GM18909 (cell line): Measurements from ENCODE around the gene WNT6.
A peak's percentile ranks its signal among the peaks of the same experiment; 100 is the strongest.

Experiments
- ATAC-seq: cut with Tn5 transposase; IDR thresholded peaks from one replicate; pipeline ENCODE4 v1.9.1; 2021; ENCODE audit warnings: mild to moderate bottlenecking; ENCODE audit not compliant: unreplicated experiment, poor library complexity

The WNT6 gene

GRCh38 chr2:218875692-218876246 lies 16.2 kb downstream of the WNT6 start:
- ATAC-seq = no peak

- no peak for ATAC-seq
Observed at GRCh38 chr2:218876562-218877219, 17.1 kb downstream of the WNT6 start.

DNA sequence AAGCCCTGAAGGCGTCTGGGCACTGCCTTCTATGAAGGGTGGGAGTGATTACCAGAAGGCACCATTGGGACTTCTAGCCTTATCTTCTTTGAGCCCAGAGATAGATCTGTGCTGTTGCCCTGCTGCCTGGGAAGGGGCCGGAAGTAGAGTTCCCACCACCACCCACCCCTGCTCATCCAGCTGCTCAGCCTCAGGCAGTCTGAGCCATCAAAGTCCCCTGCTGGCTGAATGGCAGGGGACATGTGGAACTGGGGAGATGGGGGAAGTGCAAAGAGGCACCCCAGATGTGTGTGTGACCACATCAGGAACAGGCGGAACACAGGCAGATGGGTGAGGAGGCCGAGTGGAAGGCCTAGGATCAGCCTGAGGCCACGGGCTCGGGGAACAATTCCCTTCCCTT lies 17.7 kb downstream of the WNT6 start:
- no peak for ATAC-seq

- no peak for ATAC-seq
Observed at GRCh38 chr2:218877891-218878290, 18.3 kb downstream of the WNT6 start.

DNA sequence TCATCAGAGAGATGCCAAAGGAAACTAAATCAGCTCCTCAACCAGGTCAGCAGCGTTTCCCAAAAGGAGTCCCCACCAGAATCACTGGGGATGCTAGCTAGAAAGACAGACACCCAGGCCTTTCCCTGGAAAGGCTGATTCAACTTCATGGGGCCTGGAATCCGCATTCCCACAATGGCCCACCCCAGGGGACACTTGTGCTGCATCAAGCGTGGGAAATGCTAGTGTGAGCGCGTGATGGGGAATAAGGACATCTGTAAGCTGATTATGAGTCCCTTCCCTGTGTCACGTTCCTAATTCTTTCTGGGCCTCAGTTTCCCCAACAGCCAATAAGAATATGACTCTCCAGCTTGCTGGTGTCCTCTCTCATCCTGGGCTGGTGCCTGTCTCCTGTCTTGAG lies 18.9 kb downstream of the WNT6 start:
- ATAC-seq = no peak

DNA sequence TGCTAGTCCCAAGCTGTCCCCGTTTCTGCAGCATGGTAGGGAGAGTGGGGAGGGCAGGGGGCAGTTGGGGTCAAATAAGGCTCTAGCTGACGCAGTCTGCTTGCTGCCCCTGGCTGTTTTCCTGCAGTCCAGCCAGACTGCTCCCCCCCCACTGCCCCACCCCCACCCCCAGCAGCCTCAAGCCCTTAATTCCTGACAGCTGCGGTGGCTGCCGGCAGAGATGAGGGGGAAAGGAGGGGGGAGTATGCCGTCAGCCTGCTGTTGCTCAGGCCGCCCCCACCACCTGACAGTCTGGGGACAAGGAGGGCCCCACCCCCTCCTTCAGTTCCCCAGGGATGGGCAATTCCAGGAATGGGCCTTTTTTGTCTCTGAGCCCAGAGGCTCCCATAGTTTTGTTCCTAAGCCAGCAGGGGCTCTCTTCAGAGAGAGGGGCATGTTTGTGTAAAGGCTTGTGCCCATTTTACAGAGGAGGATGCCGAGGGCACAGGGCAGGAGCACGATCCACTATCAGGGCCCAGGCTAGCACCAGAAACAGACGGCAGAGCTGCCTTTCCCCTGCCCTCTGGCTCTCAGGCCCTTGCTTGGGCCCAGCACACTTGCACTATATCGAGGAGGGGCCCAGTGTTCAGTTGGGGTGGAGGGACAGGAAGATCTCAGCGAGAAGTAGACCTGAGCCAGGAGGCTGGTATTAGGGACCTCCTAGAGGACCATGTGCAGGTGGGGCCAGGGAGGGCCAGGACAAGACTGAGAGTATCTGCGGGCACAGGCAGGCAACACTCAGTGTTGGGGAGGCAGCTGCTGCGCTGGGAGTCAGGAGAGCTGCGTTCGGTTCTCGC lies 19.5 kb downstream of the WNT6 start:
- no peak for ATAC-seq

GRCh38 chr2:218879776-218880101 lies 20.1 kb downstream of the WNT6 start:
- no peak for ATAC-seq

GRCh38 chr2:218880102-218880858 lies 20.7 kb downstream of the WNT6 start, which contains the start of gene WNT10A:
WNT10A (plus strand) TSS chr2:218880852; CDS start chr2:218880996, 144 bp downstream.
- ATAC-seq = peak; percentile 76

- no peak for ATAC-seq
Observed at GRCh38 chr2:218880859-218881594, 21.4 kb downstream of the WNT6 start.

- no peak for ATAC-seq
Observed at GRCh38 chr2:218881744-218882460, 22.3 kb downstream of the WNT6 start.

DNA sequence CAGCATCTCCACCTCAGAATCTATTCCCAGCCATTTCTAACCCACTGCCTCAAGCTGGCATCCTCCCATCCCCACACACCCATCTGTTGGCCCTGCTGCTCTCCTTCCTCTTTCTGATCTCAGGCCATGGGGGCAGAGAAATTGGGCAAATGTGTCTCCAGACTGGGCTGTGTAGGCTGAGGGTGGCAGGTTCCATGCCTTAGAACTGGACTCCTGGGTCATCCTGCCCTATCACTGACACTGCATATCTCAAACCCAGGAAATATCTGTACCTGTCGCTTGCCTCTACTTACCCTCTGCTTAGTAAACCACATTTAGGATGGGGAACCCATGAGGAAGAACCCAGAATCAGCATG lies 22.8 kb downstream of the WNT6 start:
- no peak for ATAC-seq

- no peak for ATAC-seq
Observed at GRCh38 chr2:218882866-218883366, 23.3 kb downstream of the WNT6 start.

DNA sequence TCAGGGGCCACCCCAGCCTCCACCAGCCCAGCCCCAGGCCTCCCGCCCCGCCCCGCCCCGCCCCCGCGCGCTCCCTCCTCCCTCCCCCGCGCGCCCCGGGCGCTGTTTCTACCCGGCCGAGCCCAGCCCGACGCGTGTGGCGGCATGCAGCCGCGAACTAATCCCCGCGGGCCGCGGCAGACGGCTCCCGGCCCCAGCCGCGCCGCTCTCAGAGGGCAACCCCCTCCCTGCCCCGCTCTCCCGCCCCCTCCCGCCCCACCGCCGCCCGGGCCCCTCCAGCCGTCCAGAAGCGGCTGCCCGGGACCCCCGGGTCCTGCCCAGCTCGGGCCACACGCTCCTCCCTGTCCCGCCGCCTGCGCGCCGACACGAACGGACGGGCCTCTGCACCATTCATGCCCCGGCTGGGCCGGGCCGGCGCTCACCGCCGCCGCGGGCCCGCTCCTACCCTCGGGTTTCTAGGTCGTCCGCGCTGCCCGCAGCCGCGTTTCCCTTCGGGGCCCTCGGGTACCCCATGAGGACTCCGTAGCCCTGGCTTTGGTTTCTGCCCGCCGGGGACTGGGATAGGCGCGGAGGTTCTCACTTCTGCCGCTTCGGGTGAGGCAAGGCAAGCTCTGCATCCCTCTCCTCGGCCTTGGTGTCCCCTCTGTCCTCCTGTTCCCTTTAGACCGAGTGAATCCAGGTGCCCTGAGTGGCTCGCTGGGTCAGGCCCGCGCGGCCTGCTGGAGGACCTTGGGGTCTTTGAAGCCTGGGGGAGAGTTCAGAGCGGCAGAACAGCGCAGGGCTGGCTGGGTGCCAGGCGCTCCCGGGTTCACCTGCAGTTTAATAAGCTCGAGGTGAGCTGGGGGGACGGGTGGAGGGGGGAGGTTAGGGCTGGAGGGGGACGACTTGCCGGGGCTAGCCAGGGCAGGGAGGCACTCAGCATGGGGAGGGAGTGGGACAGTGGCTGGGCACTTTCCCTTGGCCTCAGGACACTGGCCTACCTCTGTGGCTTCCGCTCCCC lies 24.2 kb downstream of the WNT6 start:
- ATAC-seq = no peak

DNA sequence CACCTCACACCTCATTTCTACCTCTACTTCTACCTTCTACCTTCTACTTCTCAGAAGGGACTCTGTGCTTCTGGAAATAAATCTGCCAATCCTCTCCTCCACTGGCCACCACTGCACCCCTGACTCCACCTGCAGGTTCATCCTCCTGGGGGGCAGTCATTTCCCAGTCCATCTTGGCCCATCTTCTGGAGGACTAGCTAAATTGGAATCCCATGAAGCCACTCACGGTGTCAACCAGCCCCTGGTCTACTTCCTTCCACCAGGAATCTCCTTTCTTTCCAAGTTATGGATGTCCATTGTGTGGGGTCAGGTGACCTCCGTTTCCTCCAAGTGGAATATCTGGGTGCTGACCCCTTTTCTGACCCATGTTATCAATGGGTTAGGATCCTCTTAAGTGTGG lies 24.9 kb downstream of the WNT6 start:
- no peak for ATAC-seq

GRCh38 chr2:218885981-218886947 lies 26.7 kb downstream of the WNT6 start:
- peak; percentile 67 for ATAC-seq

- no peak for ATAC-seq
Observed at GRCh38 chr2:218887079-218887478, 27.5 kb downstream of the WNT6 start.

DNA sequence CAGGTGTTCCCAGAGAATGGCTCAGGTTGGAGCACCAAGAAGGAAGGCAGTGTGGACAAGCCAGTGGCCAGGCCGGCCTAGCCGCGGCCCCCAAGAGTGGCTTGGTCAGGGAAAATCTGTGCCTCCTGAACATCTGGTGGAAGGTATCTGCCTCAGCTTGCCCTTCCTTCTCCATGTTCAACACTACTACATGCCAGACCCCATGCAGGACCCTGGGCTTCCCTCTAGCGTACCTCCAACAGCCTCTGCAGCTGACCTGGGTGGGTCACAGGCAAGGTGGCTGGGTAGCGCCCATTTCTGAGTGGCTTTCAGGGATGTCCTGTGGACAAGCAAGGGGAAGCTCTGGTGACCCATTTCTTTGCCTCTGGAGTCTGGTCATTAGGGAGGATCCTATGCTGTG lies 28.7 kb downstream of the WNT6 start:
- no peak for ATAC-seq
